Cardiac muscle cell (in vitro differentiated cells and primary cell): ENCODE measurements around the gene MYO1E. TPM values are rescaled to one million over a fixed set of nuclear protein-coding genes. Genes with fewer than 3 reads are reported as not detected.
A peak's percentile ranks its signal among the peaks of the same experiment; 100 is the strongest.

ENCODE experiments used
- DNase-seq, 2 donors: peaks; one replicate each; pipeline versions ENCODE4 v3.0.0 to v3.0.0-alpha.2; 2010 to 2017; ENCODE audit warnings: low read depth in 1 of 2, low spot score in 1 of 2
- H3K27ac ChIP-seq: fragments of 200-600 bp; sonication (generic); 2 replicates; pipeline ENCODE4 v1.5.1; 2016
- H3K27me3 ChIP-seq: fragments of 200-600 bp; sonication (generic); 2 replicates; pipeline ENCODE4 v1.6.0; 2016; ENCODE audit warnings: control low read depth
- H3K36me3 ChIP-seq: fragments of 200-600 bp; sonication (generic); 2 replicates; pipeline ENCODE4 v1.5.1; 2016; ENCODE audit warnings: control low read depth
- H3K4me1 ChIP-seq: fragments of 200-600 bp; sonication (generic); 2 replicates; pipeline ENCODE4 v1.8.1; 2017; ENCODE audit warnings: low read depth, mild to moderate bottlenecking, mixed run types
- H3K4me3 ChIP-seq: fragments of 200-600 bp; sonication (generic); 2 replicates; pipeline ENCODE4 v1.5.1; 2016; ENCODE audit warnings: mild to moderate bottlenecking
- H3K9me3 ChIP-seq: fragments of 200-600 bp; sonication (generic); 2 replicates; pipeline ENCODE4 v1.5.1; 2017; ENCODE audit warnings: low read depth, mild to moderate bottlenecking, control low read depth
- polyA plus RNA-seq: library from polyadenylated mRNA; unstranded; fragments of >200 nt; fragmentation: Nextera tagmentation; extraction: Ambion mirVana; gene quantifications from 2 replicates; pipeline ENCODE4 v1.2.1, GENCODE V29; 2016
- total RNA-seq: library from RNA; depleted of rRNA; stranded (reverse); fragments of >200 nt; gene quantifications from 2 replicates; pipeline ENCODE4 v1.2.3, GENCODE V29; 2016
- TF ChIP-seq, protein P1 (sequence below): IDR thresholded peaks from 2 replicates; pipeline ENCODE4 v1.5.1; 2012; ENCODE audit warnings: low read depth, mild to moderate bottlenecking, low read length

Gene MYO1E
- total and polyA plus RNA-seq, 2 experiments from 2014 or later = 22.0 to 27.7 TPM

DNA sequence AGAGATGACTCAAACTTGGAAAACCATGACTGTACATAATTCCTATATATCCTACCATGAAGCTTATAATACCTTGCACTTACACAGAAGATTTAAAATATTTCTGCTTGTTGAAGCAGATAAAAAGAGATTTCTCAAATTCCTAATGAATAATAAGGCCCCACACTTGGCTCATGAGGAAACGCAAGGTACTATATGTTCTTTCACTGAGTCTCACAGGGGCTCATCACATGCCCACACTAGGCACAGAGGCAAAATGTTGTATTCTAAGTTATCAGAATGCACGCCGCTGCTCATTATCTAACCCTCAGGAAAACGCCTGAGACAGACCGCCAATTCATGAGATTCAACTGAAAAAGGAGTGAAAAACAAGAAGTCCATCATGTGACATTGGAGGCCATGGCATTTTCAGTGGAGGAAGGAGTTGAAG is 5.6 kb downstream of the MYO1E start:
- Histone ChIP-seq H3K4me1 (no peaks in the 10 kb centered on the region), H3K27ac (no peak overlapping the region), H3K36me3 (no peaks in the 10 kb centered on the region), H3K9me3 (no peaks in the 10 kb centered on the region), H3K4me3 (no peak overlapping the region), H3K27me3 (peaks cover 8% of the 10 kb centered on the region)
- TF ChIP-seq, protein P1, sequence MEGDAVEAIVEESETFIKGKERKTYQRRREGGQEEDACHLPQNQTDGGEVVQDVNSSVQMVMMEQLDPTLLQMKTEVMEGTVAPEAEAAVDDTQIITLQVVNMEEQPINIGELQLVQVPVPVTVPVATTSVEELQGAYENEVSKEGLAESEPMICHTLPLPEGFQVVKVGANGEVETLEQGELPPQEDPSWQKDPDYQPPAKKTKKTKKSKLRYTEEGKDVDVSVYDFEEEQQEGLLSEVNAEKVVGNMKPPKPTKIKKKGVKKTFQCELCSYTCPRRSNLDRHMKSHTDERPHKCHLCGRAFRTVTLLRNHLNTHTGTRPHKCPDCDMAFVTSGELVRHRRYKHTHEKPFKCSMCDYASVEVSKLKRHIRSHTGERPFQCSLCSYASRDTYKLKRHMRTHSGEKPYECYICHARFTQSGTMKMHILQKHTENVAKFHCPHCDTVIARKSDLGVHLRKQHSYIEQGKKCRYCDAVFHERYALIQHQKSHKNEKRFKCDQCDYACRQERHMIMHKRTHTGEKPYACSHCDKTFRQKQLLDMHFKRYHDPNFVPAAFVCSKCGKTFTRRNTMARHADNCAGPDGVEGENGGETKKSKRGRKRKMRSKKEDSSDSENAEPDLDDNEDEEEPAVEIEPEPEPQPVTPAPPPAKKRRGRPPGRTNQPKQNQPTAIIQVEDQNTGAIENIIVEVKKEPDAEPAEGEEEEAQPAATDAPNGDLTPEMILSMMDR = no peak
- peak in 1 of 2 donors; percentile 62 for DNase-seq

GRCh38 chr15:59366333-59367021 is 6.2 kb downstream of the MYO1E start:
- TF ChIP-seq, protein P1 = no peak
- Histone ChIP-seq H3K36me3 (no peaks in the 10 kb centered on the region), H3K27ac (no peak overlapping the region), H3K9me3 (no peaks in the 10 kb centered on the region), H3K4me1 (no peaks in the 10 kb centered on the region), H3K4me3 (no peak overlapping the region), H3K27me3 (peaks cover 7% of the 10 kb centered on the region)
- no peak for DNase-seq

DNA sequence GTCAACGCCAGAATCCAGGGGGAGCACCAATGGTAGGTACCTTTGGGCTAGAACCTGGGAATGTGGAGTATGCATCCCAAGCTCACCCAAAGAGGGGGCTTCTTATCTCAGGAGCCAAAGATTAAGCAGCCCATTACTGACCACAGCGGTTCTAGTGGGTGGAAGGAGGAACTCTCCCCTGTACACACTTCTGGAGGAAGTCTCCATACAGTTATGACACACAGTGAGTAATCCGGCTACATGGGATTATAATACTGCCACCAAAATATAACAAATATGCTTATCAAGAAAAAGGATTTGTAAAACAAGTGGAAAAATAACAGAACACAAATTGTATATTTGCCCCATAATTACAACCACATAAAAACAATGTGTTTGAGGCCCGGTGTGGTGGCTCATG is 8.4 kb downstream of the MYO1E start:
- TF ChIP-seq, protein P1 = no peak
- Histone ChIP-seq H3K27ac (no peak overlapping the region), H3K4me3 (no peak overlapping the region), H3K36me3 (no peaks in the 10 kb centered on the region), H3K4me1 (no peaks in the 10 kb centered on the region), H3K9me3 (no peaks in the 10 kb centered on the region), H3K27me3 (no peaks in the 10 kb centered on the region)
- no peak for DNase-seq

GRCh38 chr15:59362331-59362730 is 10.3 kb downstream of the MYO1E start:
- Histone ChIP-seq H3K4me1 (no peaks in the 10 kb centered on the region), H3K4me3 (no peak overlapping the region), H3K9me3 (no peaks in the 10 kb centered on the region), H3K27ac (no peak overlapping the region), H3K36me3 (no peaks in the 10 kb centered on the region), H3K27me3 (no peaks in the 10 kb centered on the region)
- TF ChIP-seq, protein P1 = no peak
- DNase-seq = no peak

DNA sequence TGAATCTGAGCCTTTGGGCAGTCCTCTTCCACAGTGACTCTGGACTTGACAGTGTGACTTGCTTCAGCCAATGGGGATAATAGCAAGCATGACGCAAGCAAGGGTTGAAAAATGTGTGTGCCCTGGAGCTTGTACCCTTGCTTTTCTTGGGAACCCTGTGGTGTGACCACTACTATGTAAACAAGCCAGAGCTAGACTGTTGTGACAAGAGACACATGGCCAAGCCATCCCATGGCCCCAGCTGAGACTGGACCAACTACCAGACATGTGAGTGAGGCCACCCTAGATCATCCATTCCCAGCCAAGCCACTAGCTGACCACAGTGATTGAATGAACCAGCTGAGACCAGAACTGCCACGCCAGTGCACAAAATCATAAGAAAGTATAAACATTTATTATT is 11.8 kb downstream of the MYO1E start:
- no peak for DNase-seq
- H3K36me3 ChIP-seq = no peaks in the 10 kb centered on the region
- no peaks in the 10 kb centered on the region for H3K9me3 ChIP-seq
- H3K4me3 ChIP-seq = no peak overlapping the region
- H3K27ac ChIP-seq = no peak overlapping the region
- H3K4me1 ChIP-seq = no peaks in the 10 kb centered on the region
- TF ChIP-seq, protein P1 = no peak
- no peaks in the 10 kb centered on the region for H3K27me3 ChIP-seq
